Hippocampal formation (tissue), 2 donors: ENCODE measurements around the gene FBXL20.
"Not testable (repeated sequence)": the region's sequence is repeated elsewhere in the genome, so short reads cannot be mapped to it uniquely, and the experiment has no call there.

Experiments
- DNase-seq, 2 donors: peaks; one replicate each; lab custom pipeline; 2025; lab: John Stamatoyannopoulos, UW

Gene FBXL20

GRCh38 chr17:39328815-39329214 is 72.6 kb downstream of the FBXL20 start:
- no peak for DNase-seq

DNA sequence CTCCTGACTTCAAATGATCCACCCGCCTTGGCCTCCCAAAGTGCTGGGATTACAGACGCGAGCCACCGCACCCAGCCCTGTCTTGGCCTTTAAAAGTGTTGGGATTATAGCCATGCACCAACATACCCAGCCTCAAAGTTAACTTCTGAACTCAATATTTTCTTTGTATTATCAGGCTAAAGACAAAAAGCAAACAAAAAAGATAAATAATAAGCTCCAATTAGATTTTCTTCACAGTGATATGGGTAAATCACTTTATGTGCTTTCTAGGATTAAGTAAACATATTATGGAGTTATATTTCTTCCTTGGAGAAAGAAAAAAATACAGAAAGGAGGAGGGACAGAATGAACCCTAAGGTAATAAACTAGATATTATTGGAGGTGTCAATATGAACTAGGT is 74.3 kb downstream of the FBXL20 start:
- DNase-seq, result no peak

DNA sequence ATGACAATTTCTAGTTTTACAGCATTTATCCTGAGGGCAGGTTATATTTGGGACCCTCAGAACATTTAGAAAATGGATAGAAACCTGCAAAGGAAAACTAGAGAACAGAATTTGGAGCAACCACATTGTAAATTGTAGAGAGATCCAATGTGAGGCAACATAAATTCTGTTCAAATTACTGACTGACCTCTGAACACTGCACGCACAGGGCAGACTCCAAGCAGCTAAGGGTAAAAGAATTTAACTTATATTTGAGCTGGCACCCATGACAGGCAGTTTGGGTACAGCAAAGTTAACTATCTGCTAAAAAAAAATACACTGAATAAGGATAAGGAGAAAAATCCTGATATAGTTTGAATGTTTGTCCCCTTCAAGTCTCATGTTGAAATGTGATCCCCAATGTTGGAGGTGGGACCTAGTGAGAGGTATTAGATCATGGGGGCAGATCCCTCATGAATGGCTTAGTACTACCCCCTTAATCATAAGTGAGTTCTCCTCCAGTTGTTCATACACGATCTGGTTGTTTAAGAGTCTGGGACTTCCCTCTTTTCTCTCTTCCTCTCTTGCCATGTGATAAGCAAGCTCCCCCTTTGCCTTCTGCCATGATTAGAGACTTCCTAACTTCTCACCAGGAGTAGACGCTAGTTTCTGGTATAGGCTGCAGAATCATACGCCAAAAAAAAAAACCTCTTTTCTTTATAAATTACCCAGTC is 75.7 kb downstream of the FBXL20 start:
- no peak for DNase-seq

- DNase-seq, result no peak
These were observed 82.8 kb downstream of the FBXL20 start for GRCh38 chr17:39318636-39319035.

DNA sequence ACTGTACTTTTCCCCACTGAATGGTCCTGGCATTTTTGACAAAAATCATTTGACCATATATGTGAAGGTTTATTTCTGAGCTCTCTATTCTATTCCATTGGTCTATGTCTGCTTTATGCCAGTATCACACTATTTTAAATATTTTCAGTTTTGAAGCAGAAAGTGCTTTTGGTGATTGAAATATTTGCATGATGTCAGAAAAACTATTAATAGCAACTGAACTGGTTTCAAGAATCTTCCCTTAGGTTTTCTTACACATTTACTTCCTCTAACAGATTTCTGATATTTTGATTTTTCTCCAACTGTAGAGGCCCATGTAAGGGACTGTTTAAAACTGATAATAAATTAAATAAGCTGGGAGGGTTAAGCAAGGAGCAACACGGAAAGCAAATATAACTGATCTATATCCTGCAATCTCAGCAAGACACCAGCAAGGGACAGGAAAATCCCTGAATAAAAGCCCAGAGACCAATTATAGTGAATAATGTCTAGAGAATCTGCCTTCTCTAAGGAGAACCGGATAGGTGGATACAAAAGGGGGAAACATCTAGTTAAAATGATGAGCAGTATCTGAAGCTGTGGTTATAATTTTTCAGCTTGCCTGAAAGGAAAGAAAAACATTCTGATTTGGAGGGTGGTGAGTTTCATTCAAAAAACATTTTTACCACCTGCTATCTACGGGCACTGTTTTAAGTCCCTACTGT is 94.8 kb downstream of the FBXL20 start:
- DNase-seq, result no peak

- no peak for DNase-seq
These were observed 95.4 kb downstream of the FBXL20 start for GRCh38 chr17:39305978-39306377.

- DNase-seq, result no peak
These were observed 97.2 kb downstream of the FBXL20 start for GRCh38 chr17:39304188-39304587.

- DNase-seq, result no peak
These were observed 107.4 kb downstream of the FBXL20 start for GRCh38 chr17:39294060-39294459.

GRCh38 chr17:39292546-39292945 is 108.9 kb downstream of the FBXL20 start:
- not testable (repeated sequence) for DNase-seq

DNA sequence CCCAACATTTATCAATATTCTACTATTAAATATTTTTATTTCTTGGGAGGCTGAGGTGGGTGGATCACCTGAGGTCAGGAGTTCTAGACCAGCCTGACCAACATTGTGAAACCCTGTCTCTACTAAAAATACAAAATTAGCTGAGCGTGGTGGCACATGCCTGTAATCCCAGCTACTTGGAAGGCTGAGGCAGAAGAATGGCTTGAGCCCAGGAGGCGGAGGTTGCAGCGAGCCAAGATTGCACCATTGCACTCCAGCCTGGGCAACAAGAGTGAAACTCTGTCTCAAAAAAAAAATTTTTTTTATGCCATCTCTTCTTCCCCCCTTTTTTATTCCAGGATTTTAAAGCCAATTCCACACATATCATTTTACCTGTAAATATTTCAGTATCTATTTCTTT is 114.9 kb downstream of the FBXL20 start:
- not testable (repeated sequence) for DNase-seq

DNA sequence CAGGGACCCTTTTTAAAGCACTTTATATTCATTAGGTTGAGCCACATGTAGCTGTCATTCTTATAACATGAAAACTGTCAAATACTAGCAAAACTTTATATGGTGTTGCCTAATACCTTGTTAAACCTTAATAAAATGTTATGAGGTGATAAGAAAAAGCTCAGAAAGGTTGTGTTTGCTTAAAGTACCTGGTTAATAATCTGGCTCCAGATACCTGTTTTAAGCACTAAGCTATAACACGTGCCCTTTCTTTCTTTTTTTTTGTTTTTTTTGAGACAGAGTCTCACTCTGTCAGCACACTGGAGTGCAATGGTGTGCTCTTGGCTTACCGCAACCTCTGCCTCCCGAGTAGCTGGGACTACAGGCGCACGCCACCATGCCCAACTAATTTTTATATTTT is 116.7 kb downstream of the FBXL20 start:
- no peak for DNase-seq

DNA sequence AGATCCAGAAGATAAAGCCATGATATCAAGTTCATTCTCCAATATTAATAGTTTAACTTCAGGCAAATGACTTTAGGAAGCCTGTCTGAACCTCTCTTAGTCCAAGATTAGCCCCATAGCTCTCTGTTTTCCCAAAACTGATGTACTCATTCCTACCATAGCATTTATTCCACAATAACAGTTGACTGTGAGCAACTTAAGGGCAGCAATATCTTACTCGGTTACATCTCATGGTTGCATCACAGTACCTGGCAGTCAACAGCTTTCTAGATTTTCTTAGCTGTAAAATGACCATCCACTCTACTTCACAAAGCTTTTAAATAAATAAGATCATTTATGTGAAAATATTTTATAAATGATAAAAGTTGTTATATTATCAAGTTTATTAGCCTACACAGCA is 117.5 kb downstream of the FBXL20 start:
- DNase-seq, result no peak

DNA sequence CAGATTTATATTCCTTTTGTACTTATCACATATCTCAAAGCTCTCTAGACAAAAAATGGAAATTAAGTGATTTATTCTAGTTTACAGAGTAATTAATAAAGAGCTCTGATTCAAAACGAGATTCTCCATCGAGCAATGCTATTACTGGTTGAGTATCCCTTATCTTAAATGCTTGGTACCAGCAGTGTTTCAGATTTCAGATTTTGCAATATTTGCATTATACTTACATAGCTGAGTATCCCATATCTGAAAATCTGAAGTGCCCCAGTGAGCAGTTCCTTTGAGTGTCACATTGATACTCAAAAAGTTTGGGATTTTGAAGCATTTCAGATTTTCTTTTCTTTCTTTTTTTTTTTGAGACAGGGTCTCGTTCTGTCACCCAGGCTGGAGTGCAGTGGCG is 118.3 kb downstream of the FBXL20 start:
- no peak for DNase-seq

- DNase-seq, result peak in 1 of 2 donors; percentile 3
These were observed 119.6 kb downstream of the FBXL20 start for GRCh38 chr17:39281806-39282205.

- not testable (repeated sequence) for DNase-seq
These were observed 123.2 kb downstream of the FBXL20 start for GRCh38 chr17:39278246-39278645.

- no peak for DNase-seq
These were observed 124.3 kb downstream of the FBXL20 start for GRCh38 chr17:39277110-39277509.

DNA sequence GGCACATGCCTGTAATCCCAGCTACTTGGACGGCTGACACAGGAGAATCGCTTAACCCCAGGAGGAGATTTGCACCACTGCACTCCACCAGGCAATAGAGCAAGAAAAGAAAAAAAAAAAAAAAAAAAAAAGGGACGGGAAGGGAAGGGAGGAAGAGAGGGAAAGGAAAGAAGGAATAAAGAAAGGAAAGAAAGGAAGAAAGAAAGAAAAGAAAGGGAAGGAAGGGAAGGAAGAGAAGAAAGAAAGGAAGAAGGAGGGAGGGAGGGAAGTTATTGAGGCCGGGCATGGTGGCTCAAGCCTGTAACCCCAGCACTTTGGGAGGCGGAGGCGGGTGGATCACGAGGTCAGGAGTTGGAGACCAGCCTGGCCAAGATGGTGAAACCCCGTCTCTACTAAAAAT is 125.3 kb downstream of the FBXL20 start:
- DNase-seq, result no peak

DNA sequence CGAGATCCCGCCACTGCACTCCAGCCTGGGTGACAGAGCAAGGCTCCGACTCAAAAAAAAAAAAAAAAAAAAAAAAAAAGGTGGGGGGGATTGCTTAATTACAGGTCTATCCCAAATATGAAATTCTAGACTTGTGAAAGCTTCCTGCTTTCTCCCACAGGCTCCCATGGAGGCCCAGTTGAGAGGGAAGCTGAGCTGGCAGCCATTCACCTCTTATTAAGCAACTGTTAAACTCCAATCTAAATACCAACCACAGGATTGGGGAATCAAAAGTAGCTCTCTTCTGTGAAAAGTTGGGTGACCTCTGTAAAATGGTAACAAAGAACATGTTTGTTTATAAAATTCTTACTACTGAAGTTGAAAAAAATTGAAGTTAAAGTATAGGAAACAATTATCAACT is 129.9 kb downstream of the FBXL20 start:
- DNase-seq, result no peak

DNA sequence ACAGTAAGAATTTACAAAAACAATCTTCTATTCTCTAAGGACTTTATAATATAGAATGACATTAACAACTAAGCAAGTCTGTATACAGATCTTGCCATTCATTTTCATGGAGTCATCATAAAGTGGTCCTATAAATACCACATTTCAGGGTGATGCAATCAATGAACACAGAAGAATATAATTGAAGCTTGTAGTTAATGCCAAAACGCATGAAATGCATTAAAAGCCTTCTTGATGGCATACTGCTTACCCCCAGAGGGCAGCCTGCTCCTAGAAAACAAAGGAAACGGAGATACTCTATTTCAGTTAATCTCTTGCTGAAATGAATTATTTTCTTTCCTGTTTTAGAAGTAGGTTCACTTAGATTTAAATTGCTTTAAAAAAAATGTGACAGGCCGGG is 130.5 kb downstream of the FBXL20 start:
- DNase-seq, result no peak

DNA sequence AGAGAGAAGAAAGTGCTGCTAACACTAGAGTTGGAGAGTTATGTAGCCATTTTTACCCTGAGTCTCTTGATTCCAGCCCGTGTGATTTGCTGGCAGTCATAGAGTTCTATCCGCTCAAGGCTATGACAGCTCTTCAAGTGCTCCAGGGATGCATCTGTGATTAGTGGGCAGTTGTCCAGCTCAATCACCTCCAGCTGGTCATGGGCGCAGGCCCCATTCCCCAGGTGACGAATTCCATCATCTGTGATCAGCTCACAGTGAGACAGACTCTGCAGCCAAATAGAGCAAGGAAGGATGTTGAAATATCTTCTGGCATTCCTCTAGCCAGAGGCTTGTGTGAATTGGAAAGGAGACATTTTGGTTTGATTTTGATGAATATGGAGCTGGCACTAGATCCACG is 137.3 kb downstream of the FBXL20 start:
- DNase-seq, result no peak

DNA sequence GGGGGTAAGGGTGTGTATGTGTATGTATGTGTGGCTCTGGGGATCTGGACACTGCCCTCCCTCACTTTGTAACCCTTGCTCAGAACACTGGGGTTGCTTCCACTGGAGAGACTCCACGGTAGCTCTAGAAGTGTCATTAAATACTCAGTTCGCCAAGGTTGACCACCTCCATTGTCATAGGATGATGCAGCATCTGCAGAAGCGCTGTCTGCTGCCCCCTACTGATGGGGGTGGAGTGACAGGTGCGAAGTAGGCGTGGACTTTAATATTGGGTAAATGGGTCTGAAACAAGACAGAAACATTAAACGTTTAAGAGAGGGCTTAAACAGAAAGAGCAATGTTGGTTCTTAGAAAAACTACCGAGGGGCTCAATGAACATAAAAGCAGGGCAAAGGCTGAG is 140.1 kb downstream of the FBXL20 start:
- DNase-seq, result no peak

DNA sequence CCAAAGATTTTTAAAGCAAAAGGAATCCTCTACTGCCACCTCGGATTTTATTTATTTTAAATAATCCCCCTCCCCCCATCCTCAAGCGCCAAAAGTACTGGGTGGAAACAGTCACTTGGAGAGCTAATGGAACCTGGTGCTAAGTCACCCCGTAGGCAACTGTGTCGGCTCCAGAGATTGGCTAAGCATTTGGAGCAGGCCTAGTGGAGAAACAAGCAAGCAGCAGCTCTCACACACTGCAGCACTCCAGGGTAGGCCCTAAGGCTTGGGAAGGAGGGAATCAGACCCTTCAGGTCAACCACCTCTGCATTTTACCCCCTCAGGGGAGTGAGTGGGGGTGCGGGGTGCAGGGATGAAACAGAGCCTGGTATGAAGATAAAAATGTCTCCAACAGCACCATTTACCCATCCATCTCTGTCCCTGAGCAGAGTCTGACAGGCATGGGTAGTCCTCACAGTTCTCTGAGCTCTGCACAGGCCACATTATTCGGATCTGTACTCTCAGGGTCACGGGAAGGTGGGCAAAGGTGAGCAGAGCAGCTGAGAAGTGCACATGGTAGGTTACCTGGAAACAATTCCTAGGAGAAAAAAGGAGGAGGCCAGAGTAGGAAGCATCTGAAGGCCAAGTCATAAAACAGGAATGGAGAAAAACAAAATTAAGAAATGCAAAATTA is 148.5 kb downstream of the FBXL20 start:
- no peak for DNase-seq

GRCh38 chr17:39251997-39252396 is 149.4 kb downstream of the FBXL20 start:
- DNase-seq, result no peak
